ENCODE data around the gene MED26. TPM values are rescaled to one million over a fixed set of nuclear protein-coding genes. Genes with fewer than 3 reads are reported as not detected.

Gene MED26
- total and polyA plus RNA-seq, 2 of the 13 experiments (the other 11 are each of a cell fraction or from before 2014, with no cell fraction given), result 3.5 to 3.8 TPM

DNA sequence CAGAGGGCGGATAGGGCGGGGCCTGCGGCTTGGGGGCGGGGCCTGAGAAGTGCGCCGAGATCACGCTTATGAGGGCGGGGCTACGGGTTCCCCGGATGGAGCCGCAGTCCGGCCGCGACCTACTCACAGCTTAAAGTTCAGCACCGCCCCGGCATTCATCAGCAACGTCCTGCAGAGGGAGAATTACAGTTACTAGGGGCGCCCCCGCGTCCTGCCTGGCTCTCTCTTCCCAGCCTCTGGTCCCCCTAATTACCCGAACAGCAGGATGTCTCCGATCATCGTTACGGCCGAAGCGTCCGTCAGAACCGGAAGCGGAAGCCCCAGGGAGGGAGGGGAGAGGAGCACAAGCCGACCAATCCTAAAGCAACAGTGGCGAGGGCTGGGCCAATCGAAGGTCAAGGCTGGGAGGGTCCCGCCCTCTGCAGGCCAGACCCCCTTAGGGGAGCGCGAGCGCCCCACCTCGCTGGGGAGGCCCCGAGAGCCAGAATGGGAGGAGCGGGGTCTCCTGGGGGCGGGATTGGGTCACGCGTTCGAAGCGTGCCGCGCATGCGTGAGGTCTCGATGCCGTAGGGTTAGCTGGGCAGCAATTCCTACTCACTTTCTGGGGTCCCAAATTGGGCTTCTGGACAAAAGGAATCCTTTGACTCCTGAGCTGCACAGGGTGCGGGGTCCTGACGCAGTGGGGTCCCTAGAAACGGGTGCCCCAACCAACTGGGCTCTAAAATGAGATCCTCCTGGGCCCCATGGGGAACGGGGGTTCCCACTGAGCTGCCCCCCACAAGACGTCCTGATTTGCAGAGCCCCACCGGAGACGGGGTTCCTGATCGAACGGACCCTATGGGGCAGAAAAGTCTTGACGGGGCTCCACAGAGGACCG, 32.1 kb upstream of the MED26 start, which contains the start of gene SMIM7 (continued):
- peak; percentile 49; the same call in 1 of the 2 replicates for TF ChIP-seq SNAPC4 (CRISPR knock-in tag; IDR thresholded peaks at IDR 0.05)
- TF ChIP-seq ELF4 (CRISPR knock-in tag; IDR thresholded peaks at IDR 0.05; ENCODE audit: borderline replicate concordance), result peak; percentile 89
- TF ChIP-seq NFE2L2 (IDR thresholded peaks at IDR 0.05; ENCODE audit: low read length), result no peak
- no peak for TF ChIP-seq FLYWCH1 (CRISPR knock-in tag; IDR thresholded peaks at IDR 0.05)
- TF ChIP-seq ZNF740 (CRISPR knock-in tag; IDR thresholded peaks at IDR 0.05), result peak; percentile 64; the same call in 1 of the 2 replicates
- TF ChIP-seq ATF7-NPFF (CRISPR knock-in tag; IDR thresholded peaks at IDR 0.05; ENCODE audit: low read depth), result peak; percentile 24
- peak; percentile 98 for TF ChIP-seq ELF1 (CRISPR knock-in tag; IDR thresholded peaks at IDR 0.05)
- TF ChIP-seq YY1 (IDR thresholded peaks at IDR 0.05; ENCODE audit: insufficient read depth, insufficient replicate concordance, low read depth, low read length), result peak; percentile 53
- TF ChIP-seq, protein P1, sequence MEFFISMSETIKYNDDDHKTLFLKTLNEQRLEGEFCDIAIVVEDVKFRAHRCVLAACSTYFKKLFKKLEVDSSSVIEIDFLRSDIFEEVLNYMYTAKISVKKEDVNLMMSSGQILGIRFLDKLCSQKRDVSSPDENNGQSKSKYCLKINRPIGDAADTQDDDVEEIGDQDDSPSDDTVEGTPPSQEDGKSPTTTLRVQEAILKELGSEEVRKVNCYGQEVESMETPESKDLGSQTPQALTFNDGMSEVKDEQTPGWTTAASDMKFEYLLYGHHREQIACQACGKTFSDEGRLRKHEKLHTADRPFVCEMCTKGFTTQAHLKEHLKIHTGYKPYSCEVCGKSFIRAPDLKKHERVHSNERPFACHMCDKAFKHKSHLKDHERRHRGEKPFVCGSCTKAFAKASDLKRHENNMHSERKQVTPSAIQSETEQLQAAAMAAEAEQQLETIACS (CRISPR knock-in tag; IDR thresholded peaks at IDR 0.05), result no peak; the same call in 1 of the 2 replicates
- TF ChIP-seq, protein P2, sequence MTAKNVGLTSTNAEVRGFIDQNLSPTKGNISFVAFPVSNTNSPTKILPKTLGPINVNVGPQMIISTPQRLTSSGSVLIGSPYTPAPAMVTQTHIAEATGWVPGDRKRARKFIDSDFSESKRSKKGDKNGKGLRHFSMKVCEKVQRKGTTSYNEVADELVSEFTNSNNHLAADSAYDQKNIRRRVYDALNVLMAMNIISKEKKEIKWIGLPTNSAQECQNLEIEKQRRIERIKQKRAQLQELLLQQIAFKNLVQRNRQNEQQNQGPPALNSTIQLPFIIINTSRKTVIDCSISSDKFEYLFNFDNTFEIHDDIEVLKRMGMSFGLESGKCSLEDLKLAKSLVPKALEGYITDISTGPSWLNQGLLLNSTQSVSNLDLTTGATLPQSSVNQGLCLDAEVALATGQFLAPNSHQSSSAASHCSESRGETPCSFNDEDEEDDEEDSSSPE (CRISPR knock-in tag; IDR thresholded peaks at IDR 0.05), result peak; percentile 84
- TF ChIP-seq RERE (CRISPR knock-in tag; IDR thresholded peaks at IDR 0.05; ENCODE audit: low read depth), result no peak
- TF ChIP-seq ZNF143 (CRISPR knock-in tag; IDR thresholded peaks at IDR 0.05), result no peak
- TF ChIP-seq NCOA2 (CRISPR knock-in tag; IDR thresholded peaks at IDR 0.05), result no peak
- no peak for TF ChIP-seq RARG (CRISPR knock-in tag; IDR thresholded peaks at IDR 0.05; ENCODE audit: low read depth)
- TF ChIP-seq ZBTB42 (CRISPR knock-in tag; IDR thresholded peaks at IDR 0.05), result no peak
